ENCODE results near the gene MED26. TPM values are rescaled to one million over a fixed set of nuclear protein-coding genes. Genes with fewer than 3 reads are reported as not detected.
"Not testable (repeated sequence)": the region's sequence is repeated elsewhere in the genome, so short reads cannot be mapped to it uniquely, and the experiment has no call there.

The MED26 gene
- total RNA-seq, 3 donors from 2014 or later = 10.8 to 12.0 (median 11.2) TPM

GRCh38 chr19:16671652-16672274 lies 43.8 kb upstream of the MED26 start:
- intact Hi-C loops (cut with DNase I, micrococcal nuclease) = no loop called here
- Histone ChIP-seq H3K4me3 (no peak overlapping the region), H3K9me3 (no peaks in the 10 kb centered on the region), H3K4me1 (ENCODE audit: low read depth) (no peaks in the 10 kb centered on the region), H3K36me3 (ENCODE audit: low read depth) (no peaks in the 10 kb centered on the region)
- TF ChIP-seq CTCF (IDR thresholded peaks at IDR 0.05) = no peak
- ATAC-seq (peak; percentile 84), DNase-seq (peak; percentile 60 to 66 (median 62))

- Histone ChIP-seq H3K4me1 (ENCODE audit: low read depth) (no peaks in the 10 kb centered on the region), H3K4me3 (no peak overlapping the region), H3K36me3 (ENCODE audit: low read depth) (no peaks in the 10 kb centered on the region), H3K9me3 (no peaks in the 10 kb centered on the region)
- ATAC-seq (no peak), DNase-seq (no peak)
- no peak for TF ChIP-seq CTCF (IDR thresholded peaks at IDR 0.05)
- intact Hi-C loops (cut with DNase I, micrococcal nuclease) = no loop called here
Measured at GRCh38 chr19:16670291-16670690, 42.3 kb upstream of the MED26 start.

GRCh38 chr19:16668702-16669101 lies 40.7 kb upstream of the MED26 start:
- H3K36me3 ChIP-seq (ENCODE audit: low read depth); H3K4me3 ChIP-seq; DNase-seq; intact Hi-C loops (cut with DNase I, micrococcal nuclease); H3K4me1 ChIP-seq (ENCODE audit: low read depth); ATAC-seq; H3K9me3 ChIP-seq: not testable (repeated sequence)

GRCh38 chr19:16668176-16668575 lies 40.2 kb upstream of the MED26 start:
- intact Hi-C loops (cut with DNase I, micrococcal nuclease) = no loop called here
- Histone ChIP-seq H3K9me3 (no peaks in the 10 kb centered on the region), H3K4me3 (no peak overlapping the region), H3K36me3 (ENCODE audit: low read depth) (no peaks in the 10 kb centered on the region), H3K4me1 (ENCODE audit: low read depth) (no peaks in the 10 kb centered on the region)
- ATAC-seq (no peak), DNase-seq (no peak)
- no peak for TF ChIP-seq CTCF (IDR thresholded peaks at IDR 0.05)

- Histone ChIP-seq H3K4me1 (ENCODE audit: low read depth) (peaks cover 12% of the 10 kb centered on the region), H3K36me3 (ENCODE audit: low read depth) (no peaks in the 10 kb centered on the region)
Measured at GRCh38 chr19:16661480-16662034, 33.6 kb upstream of the MED26 start.

More at GRCh38 chr19:16661480-16662034, 33.6 kb upstream of the MED26 start:
- H3K9me3 ChIP-seq = no peaks in the 10 kb centered on the region
- peak overlapping the region; percentile 42 for H3K4me3 ChIP-seq
- DNase-seq = peak; percentile 37 to 73 (median 61)
- intact Hi-C loops (cut with DNase I, micrococcal nuclease) = no loop called here
- TF ChIP-seq CTCF (IDR thresholded peaks at IDR 0.05) = no peak
- ATAC-seq = no peak
